ENCODE results near the gene RBBP9.

DNA sequence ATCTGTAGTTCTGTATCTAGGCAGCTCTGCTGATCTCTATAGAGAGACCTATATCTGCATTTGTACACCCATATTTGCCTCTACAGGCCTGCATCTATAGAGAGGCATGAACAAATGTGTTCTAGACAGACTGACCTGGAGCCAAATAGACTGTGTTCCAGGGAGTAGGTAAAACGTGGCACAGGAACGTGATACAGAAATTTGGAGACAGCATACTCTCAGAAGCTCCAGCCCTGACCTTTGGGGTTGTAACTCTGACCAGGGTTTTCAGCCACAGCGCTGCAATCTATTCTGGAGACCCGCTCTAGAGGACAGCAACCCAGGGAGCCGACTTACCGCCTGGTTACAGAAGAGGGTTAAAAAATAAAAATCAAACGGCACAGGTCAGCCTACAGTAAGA lies 983 bp downstream of the RBBP9 start:
- no peak for TF ChIP-seq MYNN (tag by site-specific recombination; IDR thresholded peaks at IDR 0.05; ENCODE audit: borderline replicate concordance)
- TF ChIP-seq, protein P1, sequence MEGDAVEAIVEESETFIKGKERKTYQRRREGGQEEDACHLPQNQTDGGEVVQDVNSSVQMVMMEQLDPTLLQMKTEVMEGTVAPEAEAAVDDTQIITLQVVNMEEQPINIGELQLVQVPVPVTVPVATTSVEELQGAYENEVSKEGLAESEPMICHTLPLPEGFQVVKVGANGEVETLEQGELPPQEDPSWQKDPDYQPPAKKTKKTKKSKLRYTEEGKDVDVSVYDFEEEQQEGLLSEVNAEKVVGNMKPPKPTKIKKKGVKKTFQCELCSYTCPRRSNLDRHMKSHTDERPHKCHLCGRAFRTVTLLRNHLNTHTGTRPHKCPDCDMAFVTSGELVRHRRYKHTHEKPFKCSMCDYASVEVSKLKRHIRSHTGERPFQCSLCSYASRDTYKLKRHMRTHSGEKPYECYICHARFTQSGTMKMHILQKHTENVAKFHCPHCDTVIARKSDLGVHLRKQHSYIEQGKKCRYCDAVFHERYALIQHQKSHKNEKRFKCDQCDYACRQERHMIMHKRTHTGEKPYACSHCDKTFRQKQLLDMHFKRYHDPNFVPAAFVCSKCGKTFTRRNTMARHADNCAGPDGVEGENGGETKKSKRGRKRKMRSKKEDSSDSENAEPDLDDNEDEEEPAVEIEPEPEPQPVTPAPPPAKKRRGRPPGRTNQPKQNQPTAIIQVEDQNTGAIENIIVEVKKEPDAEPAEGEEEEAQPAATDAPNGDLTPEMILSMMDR (tag by site-specific recombination; IDR thresholded peaks at IDR 0.05): no peak
- TF ChIP-seq, protein P2, sequence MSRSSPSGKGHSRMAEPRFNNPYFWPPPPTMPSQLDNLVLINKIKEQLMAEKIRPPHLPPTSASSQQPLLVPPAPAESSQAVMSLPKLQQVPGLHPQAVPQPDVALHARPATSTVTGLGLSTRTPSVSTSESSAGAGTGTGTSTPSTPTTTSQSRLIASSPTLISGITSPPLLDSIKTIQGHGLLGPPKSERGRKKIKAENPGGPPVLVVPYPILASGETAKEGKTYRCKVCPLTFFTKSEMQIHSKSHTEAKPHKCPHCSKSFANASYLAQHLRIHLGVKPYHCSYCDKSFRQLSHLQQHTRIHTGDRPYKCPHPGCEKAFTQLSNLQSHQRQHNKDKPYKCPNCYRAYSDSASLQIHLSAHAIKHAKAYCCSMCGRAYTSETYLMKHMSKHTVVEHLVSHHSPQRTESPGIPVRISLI (tag by site-specific recombination; IDR thresholded peaks at IDR 0.05): no peak
- no peak for TF ChIP-seq ZBTB8A (tag by site-specific recombination; IDR thresholded peaks at IDR 0.05)
